Amniotic stem cell (primary cell): ENCODE measurements around the gene SLC38A6.

ENCODE experiments used
- DNase-seq: peaks from one replicate; lab custom pipeline; 2025; lab: John Stamatoyannopoulos, UW

Gene SLC38A6

DNA sequence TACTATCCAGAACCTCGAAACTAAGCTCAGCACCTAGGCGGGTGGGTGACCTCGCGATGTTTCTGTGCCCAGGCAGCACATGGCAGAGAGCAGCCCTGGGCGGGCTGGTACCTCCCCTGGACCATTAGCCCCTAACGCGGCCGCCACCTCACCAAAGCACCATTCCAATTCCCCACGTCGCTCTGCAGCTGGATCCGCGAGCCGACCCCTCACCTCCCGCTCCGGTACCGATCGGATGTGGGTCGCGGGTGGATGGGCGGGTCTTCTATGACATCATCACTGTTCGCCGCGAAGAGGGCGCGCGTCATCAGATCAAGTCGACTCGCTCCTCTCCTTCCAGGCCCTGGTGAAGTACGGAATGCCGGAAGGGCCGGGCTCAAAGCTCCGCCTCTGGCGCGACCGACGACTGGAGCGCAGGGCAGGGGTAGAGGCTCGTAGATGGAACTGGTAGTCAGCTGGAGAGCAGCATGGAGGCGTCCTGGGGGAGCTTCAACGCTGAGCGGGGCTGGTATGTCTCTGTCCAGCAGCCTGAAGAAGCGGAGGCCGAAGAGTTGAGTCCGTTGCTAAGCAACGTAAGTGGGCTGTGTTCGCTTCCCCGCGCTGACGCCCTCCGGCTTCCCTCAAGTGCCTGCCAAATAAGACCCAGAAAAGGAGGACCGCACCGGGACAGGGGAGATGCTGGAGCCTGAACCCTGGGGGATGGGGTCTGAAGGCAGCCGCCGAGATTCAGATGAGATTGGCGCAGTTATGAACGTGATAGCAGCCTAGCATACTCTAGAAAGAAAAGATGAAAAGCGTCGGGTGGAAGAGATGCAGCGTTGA lies at the start of gene SLC38A6, which contains the start of gene TRMT5:
SLC38A6 (plus strand) TSS at position 435 of the 822 bp plus-strand sequence; CDS start at position 468, 33 bp downstream.
TRMT5 (minus strand) TSS at position 269 of the 822 bp plus-strand sequence; CDS start at position 163, 106 bp downstream.
- peak; percentile 91 for DNase-seq

DNA sequence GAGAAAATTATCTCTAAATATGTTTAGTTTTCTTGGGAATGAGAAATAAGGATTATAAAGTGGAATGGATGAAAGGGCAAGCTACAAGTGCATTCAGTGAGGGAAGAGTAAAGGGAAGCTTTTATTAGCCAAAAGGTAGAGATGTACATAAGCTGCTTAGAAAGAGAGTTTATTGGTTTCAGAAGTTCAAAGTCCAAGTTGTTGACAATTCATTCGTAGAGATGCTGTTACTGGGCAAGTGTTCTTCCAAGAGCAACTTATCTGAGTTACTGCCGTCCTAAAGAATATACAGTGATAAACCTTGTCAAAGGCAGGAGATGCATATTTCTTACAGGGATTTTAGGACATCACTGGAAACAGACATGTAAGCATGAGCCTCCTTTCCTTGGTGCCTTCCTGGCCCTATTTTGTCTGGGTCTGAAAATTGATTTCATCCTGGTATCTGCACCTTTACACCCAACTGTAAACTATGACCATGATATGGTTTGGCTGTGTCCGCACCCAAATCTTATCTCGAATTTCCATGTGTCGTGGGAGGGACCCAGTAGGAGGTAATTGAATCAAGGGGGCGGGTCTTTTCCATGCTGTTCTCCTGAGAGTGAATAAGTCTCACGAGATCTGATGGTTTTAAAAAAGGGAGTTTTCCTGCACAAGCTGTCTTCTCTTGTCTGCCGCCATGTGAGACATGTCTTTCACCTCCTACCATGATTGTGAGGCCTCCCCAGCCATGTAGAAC lies 47.0 kb upstream of the SLC38A6 start:
- DNase-seq: no peak

DNA sequence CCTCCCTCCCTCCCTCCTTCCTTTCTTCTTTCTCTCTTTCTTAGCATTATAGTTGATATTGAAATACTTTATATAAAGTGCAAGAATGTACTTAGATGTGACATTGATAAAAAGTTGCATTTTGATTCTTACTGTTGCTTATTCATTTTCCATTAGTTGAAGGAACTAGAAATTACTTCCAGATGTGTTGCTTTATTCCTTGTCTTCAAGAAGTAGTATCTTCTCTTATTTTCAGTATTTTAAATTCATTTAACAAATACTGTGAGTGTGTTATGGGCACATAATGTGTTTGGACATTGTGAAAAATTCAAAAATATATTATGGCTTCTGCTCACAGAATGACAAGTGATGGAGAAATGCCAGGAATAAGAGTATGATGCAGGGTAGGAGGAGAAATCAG lies 45.7 kb upstream of the SLC38A6 start:
- DNase-seq: no peak

DNA sequence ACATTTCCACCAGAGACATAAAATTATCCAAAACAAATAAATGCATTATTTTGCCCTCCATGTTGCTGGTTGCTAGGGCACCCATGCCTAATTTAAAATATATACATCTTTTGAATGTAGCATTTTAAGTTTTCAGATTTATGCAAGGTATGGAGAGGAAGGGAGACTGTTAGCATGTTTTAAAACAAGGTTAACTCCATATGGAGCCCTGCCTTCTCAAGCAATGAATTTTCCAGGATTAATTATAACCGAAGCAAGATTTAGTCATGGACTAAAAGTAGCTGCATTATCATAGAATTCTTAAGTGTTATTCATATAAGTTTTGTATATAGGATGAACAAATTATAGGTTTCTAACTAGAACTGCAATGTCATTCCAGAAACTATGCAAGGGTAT lies 37.4 kb upstream of the SLC38A6 start:
- no peak for DNase-seq

DNA sequence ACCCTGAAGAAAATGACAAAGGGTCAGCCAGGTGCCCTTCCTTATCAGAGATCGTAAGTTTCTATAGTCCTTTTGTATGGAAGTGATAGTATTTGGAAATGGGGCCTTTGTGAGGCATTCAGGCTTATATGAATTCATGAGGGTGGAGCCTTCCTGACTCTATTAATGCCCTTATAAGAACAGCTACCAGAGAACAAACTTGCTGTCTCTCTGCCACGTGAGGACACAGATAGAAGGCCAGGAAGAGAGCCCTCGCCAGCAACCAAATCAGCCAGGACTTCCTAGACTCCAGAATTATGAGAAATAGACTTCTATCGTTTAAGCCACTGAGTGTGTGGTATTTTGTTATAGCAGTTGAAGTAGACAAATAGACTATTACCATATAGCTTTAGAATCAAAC lies 36.8 kb upstream of the SLC38A6 start:
- no peak for DNase-seq

DNA sequence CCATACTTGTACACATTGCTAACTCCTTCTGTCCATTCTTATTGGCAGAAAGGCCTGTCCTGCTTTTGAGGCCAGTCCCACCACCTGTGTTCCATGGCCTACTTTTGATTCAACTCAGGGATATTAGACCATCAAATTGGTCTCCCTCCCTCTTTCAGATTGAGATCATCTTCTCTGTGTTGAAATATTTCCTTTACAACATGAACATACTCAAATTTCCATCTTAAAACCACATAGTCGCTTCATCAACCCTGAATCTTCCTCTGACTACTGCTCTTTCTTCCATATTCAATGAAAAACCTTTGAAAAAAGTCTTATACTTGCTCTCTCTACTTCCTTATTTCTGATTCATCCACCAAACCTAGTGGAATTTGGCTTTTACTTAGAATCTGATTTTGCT lies 35.1 kb upstream of the SLC38A6 start:
- DNase-seq: no peak

DNA sequence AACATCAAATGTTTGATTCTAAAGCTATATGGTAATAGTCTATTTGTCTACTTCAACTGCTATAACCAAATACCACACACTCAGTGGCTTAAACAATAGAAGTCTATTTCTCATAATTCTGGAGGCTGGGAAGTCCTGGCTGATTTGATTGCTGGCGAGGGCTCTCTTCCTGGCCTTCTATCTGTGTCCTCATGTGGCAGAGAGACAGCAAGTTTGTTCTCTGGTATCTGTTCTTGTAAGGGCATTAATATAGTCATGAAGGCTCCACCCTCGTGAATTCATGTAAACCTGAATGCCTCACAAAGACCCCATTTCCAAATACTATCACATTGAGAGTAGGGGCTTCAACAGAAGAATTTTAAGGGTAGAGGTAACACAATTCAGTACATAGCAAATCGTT lies 34.3 kb upstream of the SLC38A6 start:
- DNase-seq: no peak

DNA sequence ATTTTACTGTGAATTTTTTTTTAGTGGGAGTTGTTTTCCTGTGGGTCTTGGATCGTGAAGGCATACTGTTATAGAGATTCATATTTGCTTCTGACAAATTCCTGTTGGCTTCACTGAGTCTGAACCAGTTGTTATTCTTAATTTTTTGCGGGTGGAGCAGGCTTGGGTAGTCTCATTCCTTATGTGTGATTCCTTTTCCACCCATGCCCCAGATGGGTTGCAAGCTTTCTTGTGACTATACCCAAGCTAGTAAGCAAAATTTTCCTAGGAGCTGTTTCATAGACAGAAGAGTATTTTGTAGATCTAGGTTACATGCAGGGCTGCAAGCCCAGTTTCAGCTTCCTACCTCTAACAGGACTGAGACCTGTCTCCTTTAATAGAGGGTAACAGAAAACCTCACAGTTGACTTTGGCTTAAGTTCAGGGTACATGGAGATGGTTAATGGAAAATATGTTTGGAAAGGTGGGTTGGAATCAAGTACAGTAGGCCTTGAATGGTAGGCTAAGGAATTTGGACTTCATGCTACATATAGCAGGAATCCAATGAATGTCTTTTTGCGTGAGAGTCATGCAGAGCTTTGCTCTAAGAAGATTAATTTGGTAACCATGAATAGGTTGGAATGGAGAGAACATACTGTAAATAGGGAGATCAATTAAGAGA lies 29.1 kb upstream of the SLC38A6 start:
- peak; percentile 2 for DNase-seq

DNA sequence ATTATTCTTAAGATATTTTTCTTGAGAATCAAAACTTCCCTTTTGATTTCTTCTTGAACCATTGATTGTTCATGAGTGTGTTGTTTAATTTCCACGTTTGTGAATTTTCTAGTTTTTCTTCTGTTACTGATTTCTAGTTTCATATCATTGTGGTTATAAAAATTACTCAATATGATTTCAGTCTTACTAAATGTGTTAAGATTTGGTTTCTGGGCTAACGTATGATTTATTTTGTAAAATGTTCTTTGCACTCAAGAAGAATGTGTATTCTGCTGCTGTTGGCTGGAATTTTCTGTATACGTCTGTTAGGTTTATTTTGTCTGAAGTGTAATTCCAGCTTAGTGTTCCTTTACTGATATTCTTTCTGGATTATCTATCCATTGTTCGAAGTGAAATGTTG lies 24.8 kb upstream of the SLC38A6 start:
- DNase-seq: no peak

DNA sequence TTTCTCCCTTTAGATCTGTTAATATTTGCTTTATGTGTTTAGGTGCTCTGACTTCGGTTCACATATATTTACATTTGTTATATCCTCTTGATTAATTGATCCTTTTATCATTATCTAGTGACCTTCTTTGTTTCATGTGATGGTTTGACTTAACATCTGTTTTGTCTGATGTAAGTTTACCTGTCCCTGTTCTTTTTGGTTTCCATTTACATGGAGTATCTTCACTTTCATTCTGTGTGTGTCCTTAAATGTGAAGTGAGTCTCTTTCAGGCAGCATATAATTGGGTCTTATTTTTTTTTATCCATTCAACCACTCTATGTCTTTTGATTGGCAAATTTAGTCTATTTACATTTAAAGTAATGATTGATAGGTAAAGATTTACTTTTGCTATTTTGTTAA lies 24.4 kb upstream of the SLC38A6 start:
- DNase-seq: no peak

DNA sequence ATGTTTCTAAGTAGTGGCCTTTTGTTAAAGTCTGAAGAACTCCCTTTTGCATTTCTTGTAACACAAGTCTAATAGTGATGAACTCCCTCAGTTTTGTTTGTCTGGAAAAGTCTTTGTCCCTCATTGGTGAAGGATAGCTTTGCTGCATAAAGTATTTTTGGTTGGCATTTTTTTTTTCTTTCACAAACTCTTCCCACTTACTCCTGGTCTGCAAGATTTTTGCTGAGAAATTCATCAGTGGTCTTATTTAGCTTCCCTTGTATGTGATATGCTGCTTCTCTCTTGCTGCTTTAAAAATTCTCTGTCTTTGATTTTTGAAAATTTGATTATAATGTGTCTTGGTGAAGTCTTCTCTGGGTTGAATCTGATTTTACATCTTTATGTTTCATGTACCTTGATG lies 22.9 kb upstream of the SLC38A6 start:
- no peak for DNase-seq

DNA sequence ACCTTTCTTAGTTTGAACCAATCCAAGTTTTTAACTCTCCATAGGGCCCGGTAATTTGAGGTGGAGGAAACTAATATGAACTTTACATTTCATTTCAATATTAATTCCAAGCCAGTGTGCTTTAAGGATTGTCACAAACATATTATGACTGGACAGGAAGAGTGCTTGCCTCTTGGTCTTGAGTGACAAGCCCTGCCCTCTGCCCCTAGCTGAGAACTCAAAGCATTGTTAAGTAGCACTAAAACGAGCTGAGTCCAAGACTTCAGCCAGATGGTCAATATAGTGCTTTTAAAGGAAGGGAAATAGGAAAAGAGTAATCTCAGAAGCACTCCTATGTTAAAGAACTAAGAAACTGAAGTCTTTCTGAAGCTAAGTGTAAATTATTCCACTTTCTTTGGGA lies 17.3 kb upstream of the SLC38A6 start:
- no peak for DNase-seq

DNA sequence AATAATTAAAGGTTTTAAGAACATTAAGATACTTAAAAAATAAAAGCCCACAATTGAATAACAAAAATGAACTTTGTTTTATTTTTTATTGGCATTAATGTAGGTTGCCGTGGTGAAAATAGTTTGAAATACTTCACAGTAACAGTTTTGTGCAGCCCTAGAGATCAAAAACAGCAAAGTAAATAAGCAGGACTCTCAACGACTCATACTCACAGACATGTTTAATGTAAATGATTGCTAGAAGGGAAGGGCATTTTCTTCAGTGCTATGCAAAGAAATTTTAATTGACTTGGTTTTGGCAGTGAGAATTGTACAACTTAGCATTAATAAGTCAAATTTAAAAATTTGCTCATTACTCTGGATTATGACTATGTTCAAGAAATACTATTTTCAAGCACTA lies 16.1 kb upstream of the SLC38A6 start:
- DNase-seq: no peak

DNA sequence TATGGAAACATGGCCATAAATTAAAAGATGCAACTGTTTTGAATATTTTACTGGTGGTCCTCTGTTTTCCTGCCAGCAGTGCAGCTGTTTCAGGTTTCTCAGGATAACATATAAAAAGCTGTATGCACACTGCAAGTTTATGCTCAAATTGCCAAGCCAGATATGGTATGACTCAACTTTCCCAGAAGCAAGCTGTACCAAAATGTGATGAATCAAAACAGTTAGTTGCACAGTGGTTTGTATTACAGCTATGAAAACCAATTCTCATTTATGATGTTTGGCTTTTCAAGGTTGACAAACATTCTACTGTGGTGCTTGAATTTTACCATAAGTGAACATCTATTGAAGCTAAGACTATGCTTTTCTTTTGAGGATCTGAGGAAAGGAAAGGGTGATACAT lies 15.6 kb upstream of the SLC38A6 start:
- DNase-seq: peak; percentile 29

DNA sequence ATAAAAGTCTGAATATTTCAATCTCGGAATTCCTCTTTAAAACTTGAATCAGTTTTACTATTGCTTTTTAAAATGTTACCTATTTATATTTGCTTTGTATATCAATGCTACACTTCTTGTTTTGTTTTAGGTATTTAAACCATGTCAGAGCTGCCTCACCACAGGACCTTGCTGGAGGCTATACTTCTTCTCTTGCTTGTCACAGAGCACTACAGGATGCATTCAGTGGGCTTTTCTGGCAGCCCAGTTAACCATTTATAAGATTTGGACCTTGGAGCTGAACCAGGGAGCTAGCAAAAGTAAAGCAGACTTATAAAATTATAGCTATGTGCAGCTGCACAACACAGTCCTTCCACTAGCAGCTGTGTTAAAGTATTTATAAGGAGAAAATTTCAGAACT lies 12.9 kb upstream of the SLC38A6 start:
- DNase-seq: no peak

DNA sequence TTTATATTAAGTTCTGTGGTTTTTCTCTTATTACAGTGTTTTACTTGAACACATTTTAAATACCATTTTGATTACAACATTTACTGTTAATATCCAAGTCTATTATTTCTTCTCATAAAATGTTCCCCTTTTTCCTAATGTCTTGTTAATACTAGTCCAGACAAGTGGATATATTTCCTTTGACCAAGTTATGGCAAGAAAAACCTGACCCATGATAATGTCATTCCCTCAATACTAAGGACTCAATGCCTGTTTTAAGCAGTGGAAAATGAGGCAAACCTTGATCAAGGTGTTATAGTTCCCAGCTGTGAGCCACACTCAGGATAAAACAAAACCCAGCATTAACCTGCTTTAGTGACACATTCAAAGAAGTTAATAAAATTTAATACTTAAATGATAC lies 12.4 kb upstream of the SLC38A6 start:
- DNase-seq: no peak

DNA sequence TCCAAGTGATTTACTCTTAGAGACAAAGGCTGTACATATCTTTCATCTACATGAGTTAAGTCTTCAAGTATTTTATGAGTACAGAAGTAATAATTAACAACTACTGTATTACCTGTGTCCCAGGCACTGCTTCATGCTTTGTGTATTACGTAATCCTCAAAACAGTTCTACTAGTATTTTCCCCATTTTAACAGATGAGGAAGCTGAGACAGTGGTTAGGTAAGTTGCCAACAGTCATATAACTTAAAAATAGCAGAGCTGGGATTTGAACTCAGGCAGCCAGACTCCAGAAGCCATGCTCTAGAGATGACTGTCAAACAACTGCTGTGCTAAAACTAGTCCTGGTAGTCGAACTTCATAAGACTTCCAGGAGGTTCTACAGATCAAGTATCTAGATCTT lies 10.9 kb upstream of the SLC38A6 start:
- DNase-seq: no peak

DNA sequence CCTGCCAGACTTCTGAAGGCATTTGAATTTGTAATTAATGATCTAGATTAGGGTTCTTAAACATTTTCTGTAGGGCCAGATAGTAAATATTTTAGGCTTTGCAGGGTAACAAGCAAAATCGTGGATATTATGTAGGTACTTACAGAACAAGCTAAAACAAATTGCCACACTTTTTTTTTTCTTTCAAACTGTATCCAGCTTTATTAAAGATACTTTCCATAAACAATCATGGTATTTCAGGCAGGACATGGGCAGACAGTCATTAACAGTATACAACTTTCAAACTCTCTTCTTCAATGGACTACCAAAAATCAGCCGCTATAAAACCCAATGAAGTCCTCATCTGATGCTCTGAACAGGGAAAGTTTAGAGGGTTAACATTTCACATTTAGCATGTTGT lies 9.8 kb upstream of the SLC38A6 start:
- no peak for DNase-seq

DNA sequence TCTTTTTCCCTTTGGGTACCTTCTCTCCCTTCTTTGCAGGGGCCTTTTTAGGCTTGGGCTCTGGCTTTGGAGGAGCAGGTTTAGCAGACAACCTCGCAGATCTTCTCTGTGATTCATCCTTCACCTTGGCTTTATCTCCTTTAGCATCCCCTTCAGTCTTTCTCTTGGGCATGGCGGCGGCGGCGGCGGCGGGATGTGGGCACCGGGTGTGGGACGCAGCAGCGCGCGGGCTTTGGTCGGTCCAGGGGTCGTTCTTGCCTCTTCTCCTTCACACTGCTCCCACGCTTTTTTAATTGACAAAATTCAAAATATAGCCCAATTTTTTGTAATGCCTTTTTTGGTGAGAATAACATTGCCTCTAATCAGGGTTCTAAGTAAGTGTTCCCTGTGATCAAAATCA lies 8.8 kb upstream of the SLC38A6 start:
- DNase-seq: no peak

DNA sequence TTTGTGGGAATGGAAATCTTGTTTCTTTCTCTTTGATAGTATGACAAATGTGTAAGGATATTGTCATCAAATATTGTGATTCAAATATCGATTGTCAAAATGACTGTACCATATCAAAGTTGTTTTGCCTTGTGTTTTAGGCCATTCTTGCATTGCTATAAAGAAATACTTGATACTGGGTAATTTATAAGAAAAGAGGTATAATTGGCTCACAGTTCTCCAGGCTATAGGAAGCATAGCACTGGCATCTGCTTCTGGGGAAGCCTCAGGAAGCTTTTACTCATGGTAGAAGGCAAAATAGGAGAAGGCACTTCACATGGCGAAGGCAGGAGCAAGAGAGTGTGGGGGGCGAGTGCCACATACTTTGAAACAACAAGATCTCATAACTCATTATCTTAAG lies 8.0 kb upstream of the SLC38A6 start:
- no peak for DNase-seq

DNA sequence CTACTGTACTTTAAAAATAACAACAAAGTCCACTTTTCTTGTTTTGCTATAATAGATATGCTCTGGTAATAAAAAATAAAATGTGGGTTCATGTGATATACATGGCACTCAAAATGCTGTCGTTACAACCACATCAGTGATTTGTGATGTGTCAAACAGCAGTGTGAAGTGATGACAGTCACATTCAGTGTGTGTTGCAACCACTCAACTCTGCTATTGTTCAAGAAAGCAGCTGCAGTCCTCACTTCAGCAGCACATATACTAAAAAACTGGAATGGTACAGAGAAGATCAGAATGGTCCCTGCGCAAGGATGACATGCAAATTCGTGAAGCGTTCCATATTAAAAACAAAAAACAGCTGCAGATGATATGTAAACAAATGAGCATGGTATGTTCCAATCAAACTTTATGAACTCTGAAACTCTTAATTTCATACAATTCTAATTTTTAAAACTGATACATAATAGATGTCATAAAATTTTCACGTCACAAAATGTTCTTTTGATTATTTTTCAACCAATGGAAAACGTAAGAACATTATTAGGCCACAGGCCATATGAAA lies 6.9 kb upstream of the SLC38A6 start:
- DNase-seq: no peak

DNA sequence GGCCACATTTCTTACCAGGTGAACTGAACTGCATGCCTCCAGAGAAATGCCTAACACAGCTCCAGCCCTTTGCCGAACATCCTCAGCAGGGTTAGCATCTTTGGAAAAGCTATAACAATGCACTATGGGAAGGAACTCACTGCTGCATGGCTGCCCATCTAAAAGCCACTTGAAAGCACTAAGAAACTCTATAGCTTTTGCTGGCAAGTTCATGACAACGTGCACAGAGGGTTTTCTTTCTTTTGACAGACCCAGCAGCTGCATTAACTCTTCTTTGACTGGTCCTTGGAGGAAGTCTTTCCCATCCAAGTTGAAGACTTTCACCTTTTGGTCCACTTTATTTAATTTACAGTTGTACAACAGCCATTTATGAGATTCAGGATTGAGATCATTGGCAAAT lies 5.5 kb upstream of the SLC38A6 start:
- DNase-seq: no peak

DNA sequence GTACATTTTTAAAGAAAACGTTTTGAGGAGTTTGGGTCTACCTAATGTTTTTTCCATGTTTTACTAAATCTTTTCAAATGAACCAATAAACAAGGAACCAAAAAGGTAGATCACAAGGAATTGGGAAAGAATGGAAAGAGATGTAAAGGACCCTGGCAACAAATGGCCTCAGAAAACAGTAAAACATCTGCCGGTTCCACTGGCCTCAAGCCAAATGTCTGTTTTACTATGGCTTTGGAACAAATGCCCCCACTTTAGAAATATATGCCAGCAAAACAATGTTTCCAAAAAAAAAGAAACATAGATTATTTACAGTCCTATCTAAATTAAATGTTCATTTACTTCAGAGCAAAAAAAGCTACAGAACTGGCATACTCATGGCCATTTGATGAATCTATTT lies 3.2 kb upstream of the SLC38A6 start:
- DNase-seq: no peak
